Esophagus squamous epithelium (tissue), 4 donors: ENCODE measurements around the gene UBAC2.

ENCODE experiments used
- POLR2A ChIP-seq, 4 donors: fragments of 450-650 bp; IDR thresholded peaks; one replicate each; pipeline ENCODE4 v1.6.1; 2017; ENCODE audit warnings: antibody characterized with exemption in 4 of 4, mild to moderate bottlenecking in 4 of 4, moderate library complexity in 3 of 4
- TF ChIP-seq, protein P1 (sequence below), 6 experiments: fragments of 450-650 bp in 4 of 6; fragments of 200-600 bp in 2 of 6; sonication (generic) in 2 of 6; IDR thresholded peaks; one replicate each; pipeline ENCODE4 v1.5.1; 2016 to 2019; ENCODE audit warnings: antibody characterized with exemption in 6 of 6, mild to moderate bottlenecking in 4 of 6, moderate library complexity in 4 of 6

DNA sequence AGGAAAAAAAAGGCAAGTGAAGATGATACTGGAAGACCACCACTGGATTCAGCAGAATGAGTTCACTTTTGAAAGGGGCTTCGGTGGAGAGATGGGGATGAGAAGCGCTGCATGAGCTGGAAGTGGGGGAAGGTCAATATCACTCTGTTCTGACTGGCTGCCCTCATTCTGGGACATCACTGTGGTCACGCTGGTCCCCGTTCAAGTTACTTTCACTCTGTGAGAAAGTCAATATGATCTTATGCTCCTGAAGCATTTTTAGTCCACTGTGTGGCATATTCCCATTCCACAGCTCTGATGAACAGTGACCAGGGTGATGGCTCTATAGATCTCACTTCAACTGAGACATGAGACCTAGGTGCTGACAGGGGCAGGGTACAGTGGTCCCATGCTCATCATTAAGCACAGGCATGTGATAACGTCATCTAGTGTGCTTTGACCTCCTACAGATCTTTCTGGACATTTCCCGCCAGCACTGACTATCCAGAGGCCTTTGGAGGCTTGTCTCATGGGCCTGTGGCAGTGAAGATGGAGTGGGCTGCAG is 146.8 kb downstream of the UBAC2 start:
- no peak for TF ChIP-seq POLR2A (IDR thresholded peaks at IDR 0.05)
- TF ChIP-seq, protein P1, sequence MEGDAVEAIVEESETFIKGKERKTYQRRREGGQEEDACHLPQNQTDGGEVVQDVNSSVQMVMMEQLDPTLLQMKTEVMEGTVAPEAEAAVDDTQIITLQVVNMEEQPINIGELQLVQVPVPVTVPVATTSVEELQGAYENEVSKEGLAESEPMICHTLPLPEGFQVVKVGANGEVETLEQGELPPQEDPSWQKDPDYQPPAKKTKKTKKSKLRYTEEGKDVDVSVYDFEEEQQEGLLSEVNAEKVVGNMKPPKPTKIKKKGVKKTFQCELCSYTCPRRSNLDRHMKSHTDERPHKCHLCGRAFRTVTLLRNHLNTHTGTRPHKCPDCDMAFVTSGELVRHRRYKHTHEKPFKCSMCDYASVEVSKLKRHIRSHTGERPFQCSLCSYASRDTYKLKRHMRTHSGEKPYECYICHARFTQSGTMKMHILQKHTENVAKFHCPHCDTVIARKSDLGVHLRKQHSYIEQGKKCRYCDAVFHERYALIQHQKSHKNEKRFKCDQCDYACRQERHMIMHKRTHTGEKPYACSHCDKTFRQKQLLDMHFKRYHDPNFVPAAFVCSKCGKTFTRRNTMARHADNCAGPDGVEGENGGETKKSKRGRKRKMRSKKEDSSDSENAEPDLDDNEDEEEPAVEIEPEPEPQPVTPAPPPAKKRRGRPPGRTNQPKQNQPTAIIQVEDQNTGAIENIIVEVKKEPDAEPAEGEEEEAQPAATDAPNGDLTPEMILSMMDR (IDR thresholded peaks at IDR 0.05), result no peak
